Ishikawa (cell line): ENCODE data around the gene EHD4.

Source experiments
- CEBPB ChIP-seq: IDR thresholded peaks from 2 replicates; pipeline ENCODE4 v1.6.1; 2012
- CREB1 ChIP-seq: IDR thresholded peaks from 2 replicates; pipeline ENCODE4 v1.6.1; 2012; ENCODE audit warnings: low read depth
- EGR1 ChIP-seq: IDR thresholded peaks from 2 replicates; pipeline ENCODE4 v1.6.1; 2012
- EP300 ChIP-seq: IDR thresholded peaks from 2 replicates; pipeline ENCODE4 v1.6.1; 2012; ENCODE audit warnings: borderline replicate concordance
- FOXM1 ChIP-seq: IDR thresholded peaks from 2 replicates; pipeline ENCODE4 v1.6.1; 2012; ENCODE audit warnings: low read depth, borderline replicate concordance
- MAX ChIP-seq: IDR thresholded peaks from 2 replicates; pipeline ENCODE4 v1.6.1; 2012
- NFIC ChIP-seq: IDR thresholded peaks from 2 replicates; pipeline ENCODE4 v1.6.1; 2012
- RAD21 ChIP-seq: IDR thresholded peaks from 2 replicates; pipeline ENCODE4 v1.6.1; 2012; ENCODE audit warnings: low read depth
- REST ChIP-seq: IDR thresholded peaks from 2 replicates; pipeline ENCODE4 v1.6.1; 2012; ENCODE audit warnings: low read depth, mild to moderate bottlenecking
- TAF1 ChIP-seq: IDR thresholded peaks from 2 replicates; pipeline ENCODE4 v1.6.1; 2012; ENCODE audit warnings: low read depth, mild to moderate bottlenecking
- TCF12 ChIP-seq: IDR thresholded peaks from 2 replicates; pipeline ENCODE4 v1.6.1; 2012; ENCODE audit warnings: low read depth
- TEAD4 ChIP-seq: IDR thresholded peaks from 2 replicates; pipeline ENCODE4 v1.6.1; 2012
- USF1 ChIP-seq: IDR thresholded peaks from 2 replicates; pipeline ENCODE4 v1.6.1; 2012
- YY1 ChIP-seq: IDR thresholded peaks from 2 replicates; pipeline ENCODE4 v1.6.1; 2012; ENCODE audit warnings: low read depth
- ZBTB7A ChIP-seq: IDR thresholded peaks from 2 replicates; pipeline ENCODE4 v1.6.1; 2012; ENCODE audit warnings: low read depth

Gene EHD4

GRCh38 chr15:41937568-41937923, 34.8 kb downstream of the EHD4 start:
- TF ChIP-seq CREB1 (no peak), RAD21 (no peak), TCF12 (no peak), ZBTB7A (no peak), EGR1 (no peak), USF1 (no peak), MAX (no peak), YY1 (no peak), REST (no peak), FOXM1 (no peak), TEAD4 (no peak), CEBPB (no peak), NFIC (no peak), EP300 (no peak), TAF1 (no peak)

- TF ChIP-seq CEBPB = no peak
- no peak for TF ChIP-seq MAX
- TF ChIP-seq REST = no peak
- no peak for TF ChIP-seq TCF12
- TF ChIP-seq FOXM1 = no peak
- TF ChIP-seq EGR1 = no peak
- no peak for TF ChIP-seq ZBTB7A
- TF ChIP-seq TEAD4 = no peak
- TF ChIP-seq CREB1 = no peak
- TF ChIP-seq RAD21 = no peak
- TF ChIP-seq NFIC = no peak
- no peak for TF ChIP-seq USF1
- TF ChIP-seq EP300 = no peak
Observed at GRCh38 chr15:41936649-41937567, 35.4 kb downstream of the EHD4 start.

- TF ChIP-seq MAX (no peak), CREB1 (no peak), EGR1 (no peak), REST (no peak), NFIC (no peak), USF1 (no peak), YY1 (no peak), ZBTB7A (no peak), TCF12 (no peak), TAF1 (no peak), FOXM1 (no peak), EP300 (no peak), RAD21 (no peak), TEAD4 (no peak), CEBPB (no peak)
Observed at GRCh38 chr15:41936155-41936554, 36.2 kb downstream of the EHD4 start.
